ENCODE results near the gene WLS.

WLS gene

GRCh38 chr1:68141071-68142021 lies 91.0 kb downstream of the WLS start:
- no peak for TF ChIP-seq CTCF (conservative IDR thresholded peaks at IDR 0.05)
- H3K27ac ChIP-seq = no peak overlapping the region

GRCh38 chr1:68140536-68140935 lies 91.8 kb downstream of the WLS start:
- no peak overlapping the region for H3K27ac ChIP-seq
- no peak for TF ChIP-seq CTCF (conservative IDR thresholded peaks at IDR 0.05)

- H3K27ac ChIP-seq = no peak overlapping the region
- no peak for TF ChIP-seq CTCF (conservative IDR thresholded peaks at IDR 0.05)
Observed at GRCh38 chr1:68136187-68136586, 96.1 kb downstream of the WLS start.

GRCh38 chr1:68132426-68133130 lies 99.7 kb downstream of the WLS start:
- TF ChIP-seq CTCF (conservative IDR thresholded peaks at IDR 0.05) = no peak
- no peak overlapping the region for H3K27ac ChIP-seq

- H3K27ac ChIP-seq = no peak overlapping the region
- TF ChIP-seq CTCF (conservative IDR thresholded peaks at IDR 0.05) = no peak
Observed at GRCh38 chr1:68131261-68131660, 101.1 kb downstream of the WLS start.

- no peak overlapping the region for H3K27ac ChIP-seq
- no peak for TF ChIP-seq CTCF (conservative IDR thresholded peaks at IDR 0.05)
Observed at GRCh38 chr1:68129536-68130250, 102.6 kb downstream of the WLS start.

GRCh38 chr1:68128820-68129219 lies 103.5 kb downstream of the WLS start:
- no peak overlapping the region for H3K27ac ChIP-seq
- no peak for TF ChIP-seq CTCF (conservative IDR thresholded peaks at IDR 0.05)
